ENCODE results near the gene PARD6G. TPM values are rescaled to one million over a fixed set of nuclear protein-coding genes. Genes with fewer than 3 reads are reported as not detected.

The PARD6G gene
- total and polyA plus RNA-seq, 2 experiments from 2014 or later: 6.9 to 18.5 TPM

DNA sequence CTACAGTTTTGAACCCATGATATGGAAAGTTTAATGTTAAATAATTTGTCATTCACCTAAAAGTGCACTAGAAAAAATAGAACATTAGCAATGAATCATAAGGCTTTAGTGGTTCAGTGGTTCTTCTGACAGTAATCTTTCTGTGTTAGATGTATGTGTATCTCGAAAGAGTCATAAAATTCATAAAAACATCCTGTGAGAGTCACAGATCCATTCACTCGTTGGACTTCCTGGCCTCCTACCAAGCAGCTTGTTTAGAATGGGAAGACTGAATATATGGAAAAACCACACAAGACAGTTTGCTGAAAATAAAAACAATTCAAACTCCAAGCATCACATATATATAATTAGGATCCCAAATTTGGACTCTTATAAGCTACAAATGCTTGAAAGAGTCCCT is 103.4 kb downstream of the PARD6G start:
- Histone ChIP-seq H2AFZ (no peak overlapping the region), H3K9me2 (ENCODE audit: insufficient read depth) (no peaks in the 10 kb centered on the region), H3K27ac (ENCODE audit: low read depth) (no peak overlapping the region), H3K79me2 (replicated peaks; ENCODE audit: insufficient read depth) (peaks cover 5% of the 10 kb centered on the region; the same call in 1 of the 2 replicates), H3F3A (replicated peaks; ENCODE audit: low read depth) (no peaks in the 10 kb centered on the region; the same call in 1 of the 2 replicates), H4K20me1 (replicated peaks; ENCODE audit: insufficient read depth) (peaks cover 26% of the 10 kb centered on the region), H3K36me3 (ENCODE audit: insufficient read depth) (no peaks in the 10 kb centered on the region; the same call in 1 of the 2 replicates), H3K4me2 (no peak overlapping the region), H3K27me3 (ENCODE audit: insufficient read depth) (no peaks in the 10 kb centered on the region; the same call in 1 of the 2 replicates), H3K4me1 (ENCODE audit: insufficient read depth) (no peaks in the 10 kb centered on the region), H3K4me3 (no peak overlapping the region)
- DNase-seq (ENCODE audit: low spot score) (no peak), ATAC-seq (no peak)
- H3K27me3 Mint-ChIP-seq (ENCODE audit: insufficient read depth, low read depth, poor library complexity): peaks cover 15% of the 10 kb centered on the region
- H3K4me3 Mint-ChIP-seq: no peak overlapping the region
- H3K9me3 Mint-ChIP-seq: no peaks in the 10 kb centered on the region; the same call in 2 of the 3 replicates
- H3K27ac Mint-ChIP-seq: no peak overlapping the region
- no peak for TF ChIP-seq CREB1 (CRISPR knock-in tag; IDR thresholded peaks at IDR 0.05; ENCODE audit: low read depth)
- no peak for TF ChIP-seq POLR2AphosphoS5 (IDR thresholded peaks at IDR 0.05; ENCODE audit: low read depth)
- TF ChIP-seq REST (IDR thresholded peaks at IDR 0.05; ENCODE audit: unreplicated experiment): no peak
- TF ChIP-seq, protein P1, sequence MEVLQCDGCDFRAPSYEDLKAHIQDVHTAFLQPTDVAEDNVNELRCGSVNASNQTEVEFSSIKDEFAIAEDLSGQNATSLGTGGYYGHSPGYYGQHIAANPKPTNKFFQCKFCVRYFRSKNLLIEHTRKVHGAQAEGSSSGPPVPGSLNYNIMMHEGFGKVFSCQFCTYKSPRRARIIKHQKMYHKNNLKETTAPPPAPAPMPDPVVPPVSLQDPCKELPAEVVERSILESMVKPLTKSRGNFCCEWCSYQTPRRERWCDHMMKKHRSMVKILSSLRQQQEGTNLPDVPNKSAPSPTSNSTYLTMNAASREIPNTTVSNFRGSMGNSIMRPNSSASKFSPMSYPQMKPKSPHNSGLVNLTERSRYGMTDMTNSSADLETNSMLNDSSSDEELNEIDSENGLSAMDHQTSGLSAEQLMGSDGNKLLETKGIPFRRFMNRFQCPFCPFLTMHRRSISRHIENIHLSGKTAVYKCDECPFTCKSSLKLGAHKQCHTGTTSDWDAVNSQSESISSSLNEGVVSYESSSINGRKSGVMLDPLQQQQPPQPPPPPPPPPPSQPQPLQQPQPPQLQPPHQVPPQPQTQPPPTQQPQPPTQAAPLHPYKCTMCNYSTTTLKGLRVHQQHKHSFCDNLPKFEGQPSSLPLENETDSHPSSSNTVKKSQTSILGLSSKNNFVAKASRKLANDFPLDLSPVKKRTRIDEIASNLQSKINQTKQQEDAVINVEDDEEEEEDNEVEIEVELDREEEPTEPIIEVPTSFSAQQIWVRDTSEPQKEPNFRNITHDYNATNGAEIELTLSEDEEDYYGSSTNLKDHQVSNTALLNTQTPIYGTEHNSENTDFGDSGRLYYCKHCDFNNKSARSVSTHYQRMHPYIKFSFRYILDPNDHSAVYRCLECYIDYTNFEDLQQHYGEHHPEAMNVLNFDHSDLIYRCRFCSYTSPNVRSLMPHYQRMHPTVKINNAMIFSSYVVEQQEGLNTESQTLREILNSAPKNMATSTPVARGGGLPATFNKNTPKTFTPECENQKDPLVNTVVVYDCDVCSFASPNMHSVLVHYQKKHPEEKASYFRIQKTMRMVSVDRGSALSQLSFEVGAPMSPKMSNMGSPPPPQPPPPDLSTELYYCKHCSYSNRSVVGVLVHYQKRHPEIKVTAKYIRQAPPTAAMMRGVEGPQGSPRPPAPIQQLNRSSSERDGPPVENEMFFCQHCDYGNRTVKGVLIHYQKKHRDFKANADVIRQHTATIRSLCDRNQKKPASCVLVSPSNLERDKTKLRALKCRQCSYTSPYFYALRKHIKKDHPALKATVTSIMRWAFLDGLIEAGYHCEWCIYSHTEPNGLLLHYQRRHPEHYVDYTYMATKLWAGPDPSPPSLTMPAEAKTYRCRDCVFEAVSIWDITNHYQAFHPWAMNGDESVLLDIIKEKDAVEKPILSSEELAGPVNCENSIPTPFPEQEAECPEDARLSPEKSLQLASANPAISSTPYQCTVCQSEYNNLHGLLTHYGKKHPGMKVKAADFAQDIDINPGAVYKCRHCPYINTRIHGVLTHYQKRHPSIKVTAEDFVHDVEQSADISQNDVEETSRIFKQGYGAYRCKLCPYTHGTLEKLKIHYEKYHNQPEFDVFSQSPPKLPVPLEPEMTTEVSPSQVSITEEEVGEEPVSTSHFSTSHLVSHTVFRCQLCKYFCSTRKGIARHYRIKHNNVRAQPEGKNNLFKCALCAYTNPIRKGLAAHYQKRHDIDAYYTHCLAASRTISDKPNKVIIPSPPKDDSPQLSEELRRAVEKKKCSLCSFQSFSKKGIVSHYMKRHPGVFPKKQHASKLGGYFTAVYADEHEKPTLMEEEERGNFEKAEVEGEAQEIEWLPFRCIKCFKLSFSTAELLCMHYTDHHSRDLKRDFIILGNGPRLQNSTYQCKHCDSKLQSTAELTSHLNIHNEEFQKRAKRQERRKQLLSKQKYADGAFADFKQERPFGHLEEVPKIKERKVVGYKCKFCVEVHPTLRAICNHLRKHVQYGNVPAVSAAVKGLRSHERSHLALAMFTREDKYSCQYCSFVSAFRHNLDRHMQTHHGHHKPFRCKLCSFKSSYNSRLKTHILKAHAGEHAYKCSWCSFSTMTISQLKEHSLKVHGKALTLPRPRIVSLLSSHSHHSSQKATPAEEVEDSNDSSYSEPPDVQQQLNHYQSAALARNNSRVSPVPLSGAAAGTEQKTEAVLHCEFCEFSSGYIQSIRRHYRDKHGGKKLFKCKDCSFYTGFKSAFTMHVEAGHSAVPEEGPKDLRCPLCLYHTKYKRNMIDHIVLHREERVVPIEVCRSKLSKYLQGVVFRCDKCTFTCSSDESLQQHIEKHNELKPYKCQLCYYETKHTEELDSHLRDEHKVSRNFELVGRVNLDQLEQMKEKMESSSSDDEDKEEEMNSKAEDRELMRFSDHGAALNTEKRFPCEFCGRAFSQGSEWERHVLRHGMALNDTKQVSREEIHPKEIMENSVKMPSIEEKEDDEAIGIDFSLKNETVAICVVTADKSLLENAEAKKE (CRISPR knock-in tag; IDR thresholded peaks at IDR 0.05): no peak
- TF ChIP-seq ETS1 (IDR thresholded peaks at IDR 0.05): no peak
- TF ChIP-seq ZNF331 (CRISPR knock-in tag; IDR thresholded peaks at IDR 0.05; ENCODE audit: low read depth): no peak
- TF ChIP-seq, protein P2, sequence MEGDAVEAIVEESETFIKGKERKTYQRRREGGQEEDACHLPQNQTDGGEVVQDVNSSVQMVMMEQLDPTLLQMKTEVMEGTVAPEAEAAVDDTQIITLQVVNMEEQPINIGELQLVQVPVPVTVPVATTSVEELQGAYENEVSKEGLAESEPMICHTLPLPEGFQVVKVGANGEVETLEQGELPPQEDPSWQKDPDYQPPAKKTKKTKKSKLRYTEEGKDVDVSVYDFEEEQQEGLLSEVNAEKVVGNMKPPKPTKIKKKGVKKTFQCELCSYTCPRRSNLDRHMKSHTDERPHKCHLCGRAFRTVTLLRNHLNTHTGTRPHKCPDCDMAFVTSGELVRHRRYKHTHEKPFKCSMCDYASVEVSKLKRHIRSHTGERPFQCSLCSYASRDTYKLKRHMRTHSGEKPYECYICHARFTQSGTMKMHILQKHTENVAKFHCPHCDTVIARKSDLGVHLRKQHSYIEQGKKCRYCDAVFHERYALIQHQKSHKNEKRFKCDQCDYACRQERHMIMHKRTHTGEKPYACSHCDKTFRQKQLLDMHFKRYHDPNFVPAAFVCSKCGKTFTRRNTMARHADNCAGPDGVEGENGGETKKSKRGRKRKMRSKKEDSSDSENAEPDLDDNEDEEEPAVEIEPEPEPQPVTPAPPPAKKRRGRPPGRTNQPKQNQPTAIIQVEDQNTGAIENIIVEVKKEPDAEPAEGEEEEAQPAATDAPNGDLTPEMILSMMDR (conservative IDR thresholded peaks at IDR 0.05; ENCODE audit: low read depth in 2 of 2): no peak
- no peak for TF ChIP-seq EZH2 (IDR thresholded peaks at IDR 0.05; ENCODE audit: low read depth, unreplicated experiment)
- no peak for TF ChIP-seq STAT1 (IDR thresholded peaks at IDR 0.05; ENCODE audit: unreplicated experiment)
- no peak for TF ChIP-seq NANOG (IDR thresholded peaks at IDR 0.05; ENCODE audit: borderline replicate concordance)
- TF ChIP-seq JUNB (IDR thresholded peaks at IDR 0.05; ENCODE audit: unreplicated experiment): no peak
- no peak for TF ChIP-seq EZH2phosphoT487 (IDR thresholded peaks at IDR 0.05; ENCODE audit: unreplicated experiment)
- no peak for TF ChIP-seq ZNF114 (CRISPR knock-in tag; IDR thresholded peaks at IDR 0.05)
- peaks cover 7% of the 10 kb centered on the region; the same call in 1 of the 3 replicates for H3K4me1 Mint-ChIP-seq
- H3K36me3 Mint-ChIP-seq (ENCODE audit: low read depth): peaks cover 16% of the 10 kb centered on the region
